Transverse colon (tissue), 4 donors: ENCODE data around the gene ATAD1. TPM values are rescaled to one million over a fixed set of nuclear protein-coding genes. Genes with fewer than 3 reads are reported as not detected.
"Not testable (repeated sequence)": the region's sequence is repeated elsewhere in the genome, so short reads cannot be mapped to it uniquely, and the experiment has no call there.

ENCODE experiments used
- DNase-seq: peaks from one replicate; pipeline ENCODE4 v3.0.0-alpha.2; 2019
- H3K27ac ChIP-seq, 4 donors: fragments of 200-600 bp; sonication (generic); 2 replicates each; pipeline ENCODE4 v1.5.1; 2016 to 2018; ENCODE audit warnings: inconsistent platforms in 4 of 4
- H3K27me3 ChIP-seq: fragments of 200-600 bp; sonication (generic); 2 replicates; pipeline ENCODE4 v1.5.1; 2017; ENCODE audit warnings: inconsistent platforms
- H3K36me3 ChIP-seq, 4 donors: fragments of 200-600 bp; sonication (generic); 2 replicates each; pipeline ENCODE4 v1.5.1; 2017 to 2019; ENCODE audit warnings: inconsistent platforms in 4 of 4
- H3K4me1 ChIP-seq, 4 donors: fragments of 200-600 bp; sonication (generic); 2 replicates each; pipeline ENCODE4 v1.5.1; 2017 to 2020; ENCODE audit warnings: inconsistent platforms in 4 of 4
- H3K4me3 ChIP-seq, 4 donors: fragments of 200-600 bp; sonication (generic); 1 replicate in 1 of 4; 2 replicates in 3 of 4; pipeline versions ENCODE4 v1.5.1 to v1.6.1; 2017 to 2019; ENCODE audit warnings: inconsistent platforms in 4 of 4
- H3K9me3 ChIP-seq, 2 donors: fragments of 200-600 bp; sonication (generic); 2 replicates each; pipeline ENCODE4 v1.5.1; 2017 to 2019; ENCODE audit warnings: inconsistent platforms in 2 of 2
- EP300 ChIP-seq: sonication (generic); formaldehyde crosslinking; IDR thresholded peaks from one replicate; pipeline ENCODE4 v1.6.1; 2017; ENCODE audit warnings: antibody characterized with exemption, low read depth
- POLR2A ChIP-seq: fragments of 450-650 bp; IDR thresholded peaks from one replicate; pipeline ENCODE4 v1.6.1; 2016; ENCODE audit warnings: antibody characterized with exemption, mild to moderate bottlenecking, moderate library complexity
- POLR2AphosphoS5 ChIP-seq, 3 donors: sonication (generic); formaldehyde crosslinking; IDR thresholded peaks; one replicate each; pipeline ENCODE4 v1.6.1; 2016; ENCODE audit warnings: antibody characterized with exemption in 3 of 3
- WGBS, 2 donors: methylation state at CpG; one replicate each; pipeline ENCODE4 v1.1.5; 2018; ENCODE audit warnings: low coverage in 1 of 2; 5-methylcytosine and 5-hydroxymethylcytosine counted together
- in situ Hi-C, 4 donors: fragments of 200-750 bp; cut with MboI; loops; one replicate each; pipeline versions ENCODE4 v1.15.0 to v1.15.1; 2017; ENCODE audit warnings: low sequenced_read_pairs in 3 of 4, low pct_ligation_motif_present in 1 of 4, low pct_unique_long_range_greater_than_20kb in 1 of 4
- intact Hi-C: fragments of 100-400 bp; cut with DNase I; formaldehyde crosslinking; loops from one replicate; pipeline ENCODE4 v1.15.1; 2023; ENCODE audit warnings: low total_unique reads
- total RNA-seq, 4 donors: library from RNA; depleted of rRNA; stranded (reverse); fragments of >200 nt; gene quantifications; one replicate each; pipeline ENCODE4 v1.1.0, GENCODE V29; 2016
- TF ChIP-seq, protein P1 (sequence below), 5 experiments: fragments of 200-600 bp in 3 of 5; fragments of 450-650 bp in 2 of 5; sonication (generic) in 3 of 5; IDR thresholded peaks; 1 replicate in 2 of 5; 2 replicates in 3 of 5; pipeline ENCODE4 v1.5.1; 2016 to 2017; ENCODE audit warnings: antibody characterized with exemption in 5 of 5, inconsistent platforms in 3 of 5, mild to moderate bottlenecking in 2 of 5, moderate library complexity in 1 of 5

Gene ATAD1
- total RNA-seq, 4 donors from 2014 or later, result 8.6 to 43.5 (median 35.8) TPM

- H3K27ac ChIP-seq, result no peak overlapping the region
- in situ Hi-C loops (loop anchor here (25.0 kb wide), 1 partner anchor 210 kb away; no protein-coding TSS in a partner anchor), intact Hi-C loops (loop anchor here (10.0 kb wide), 1 partner anchor 92 kb away; the partner anchor contains the start of gene PAPSS2)
- no peaks in the 10 kb centered on the region for H3K27me3 ChIP-seq
- DNase-seq, result no peak
- TF ChIP-seq EP300, result no peak
- TF ChIP-seq POLR2A, result no peak
- no peak for TF ChIP-seq POLR2AphosphoS5 (IDR thresholded peaks at IDR 0.05)
- TF ChIP-seq, protein P1, sequence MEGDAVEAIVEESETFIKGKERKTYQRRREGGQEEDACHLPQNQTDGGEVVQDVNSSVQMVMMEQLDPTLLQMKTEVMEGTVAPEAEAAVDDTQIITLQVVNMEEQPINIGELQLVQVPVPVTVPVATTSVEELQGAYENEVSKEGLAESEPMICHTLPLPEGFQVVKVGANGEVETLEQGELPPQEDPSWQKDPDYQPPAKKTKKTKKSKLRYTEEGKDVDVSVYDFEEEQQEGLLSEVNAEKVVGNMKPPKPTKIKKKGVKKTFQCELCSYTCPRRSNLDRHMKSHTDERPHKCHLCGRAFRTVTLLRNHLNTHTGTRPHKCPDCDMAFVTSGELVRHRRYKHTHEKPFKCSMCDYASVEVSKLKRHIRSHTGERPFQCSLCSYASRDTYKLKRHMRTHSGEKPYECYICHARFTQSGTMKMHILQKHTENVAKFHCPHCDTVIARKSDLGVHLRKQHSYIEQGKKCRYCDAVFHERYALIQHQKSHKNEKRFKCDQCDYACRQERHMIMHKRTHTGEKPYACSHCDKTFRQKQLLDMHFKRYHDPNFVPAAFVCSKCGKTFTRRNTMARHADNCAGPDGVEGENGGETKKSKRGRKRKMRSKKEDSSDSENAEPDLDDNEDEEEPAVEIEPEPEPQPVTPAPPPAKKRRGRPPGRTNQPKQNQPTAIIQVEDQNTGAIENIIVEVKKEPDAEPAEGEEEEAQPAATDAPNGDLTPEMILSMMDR (IDR thresholded peaks at IDR 0.05), result no peak
- H3K4me3 ChIP-seq, result no peak overlapping the region
- no peaks in the 10 kb centered on the region for H3K9me3 ChIP-seq
- 49% methylated on average over 4 of the region's 4 CpGs; no CpG with 5 or more reads in 1 of the 2 donors for WGBS, 2 donors
- no peaks in the 10 kb centered on the region for H3K36me3 ChIP-seq
- no peaks in the 10 kb centered on the region for H3K4me1 ChIP-seq
These were observed 71.1 kb downstream of the ATAD1 start for GRCh38 chr10:87746911-87747310.

DNA sequence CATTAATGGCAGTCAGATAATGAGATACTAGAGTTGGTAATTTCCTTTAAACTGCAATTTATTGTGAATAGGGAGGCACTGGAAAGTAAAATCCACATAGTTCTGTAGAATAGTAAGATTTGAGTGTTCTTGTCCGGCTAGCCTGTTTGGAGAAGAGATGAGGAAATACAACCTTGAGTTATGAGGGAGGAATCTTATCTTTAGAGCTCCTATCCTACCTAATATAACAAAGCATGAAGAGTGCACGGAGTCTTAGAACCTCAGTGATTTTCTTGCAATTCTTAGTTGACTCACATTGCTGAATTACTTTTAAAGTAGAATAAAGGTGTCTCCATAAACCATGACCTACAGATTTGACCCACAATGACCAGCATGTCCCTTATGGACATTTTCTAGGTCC is 73.4 kb downstream of the ATAD1 start:
- intact Hi-C loops, result loop anchor here (10.0 kb wide), 1 partner anchor 90 kb away; the partner anchor contains the start of gene PAPSS2
- TF ChIP-seq POLR2AphosphoS5 (IDR thresholded peaks at IDR 0.05) (no peak), POLR2A (no peak), EP300 (no peak)
- TF ChIP-seq, protein P1 (IDR thresholded peaks at IDR 0.05), result no peak
- in situ Hi-C loops, result loop anchor here (25.0 kb wide), 1 partner anchor 207 kb away; no protein-coding TSS in a partner anchor

DNA sequence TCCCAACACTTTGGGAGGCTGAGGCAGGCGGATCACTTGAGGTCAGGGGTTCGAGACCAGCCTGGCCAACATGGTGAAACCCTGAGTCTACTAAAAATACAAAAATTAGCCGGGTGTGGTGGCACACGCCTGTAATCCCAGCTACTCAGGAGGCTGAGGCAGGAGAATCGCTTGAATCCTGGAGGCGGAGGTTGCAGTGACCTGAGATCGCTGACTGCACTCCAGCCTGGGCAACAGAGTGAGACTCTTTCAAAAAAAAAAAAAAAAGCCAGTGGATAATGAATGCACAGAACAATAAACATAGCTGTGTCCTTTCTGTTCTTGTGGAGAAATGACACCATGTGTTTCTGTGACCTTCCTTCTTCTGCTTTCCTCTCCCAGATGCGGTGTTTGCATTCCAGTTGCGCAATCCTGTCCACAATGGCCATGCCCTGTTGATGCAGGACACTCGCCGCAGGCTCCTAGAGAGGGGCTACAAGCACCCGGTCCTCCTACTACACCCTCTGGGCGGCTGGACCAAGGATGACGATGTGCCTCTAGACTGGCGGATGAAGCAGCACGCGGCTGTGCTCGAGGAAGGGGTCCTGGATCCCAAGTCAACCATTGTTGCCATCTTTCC is 74.9 kb downstream of the ATAD1 start:
- H3K27ac ChIP-seq, H3K9me3 ChIP-seq, H3K4me1 ChIP-seq, H3K27me3 ChIP-seq, H3K36me3 ChIP-seq, H3K4me3 ChIP-seq: not testable (repeated sequence)
- intact Hi-C loops, result loop anchor here (10.0 kb wide), 1 partner anchor 88 kb away; the partner anchor contains the start of gene PAPSS2
- in situ Hi-C loops, result loop anchor here (25.0 kb wide), 1 partner anchor 206 kb away; no protein-coding TSS in a partner anchor
- WGBS, 2 donors, result 92% methylated on average over 17 of the region's 18 CpGs; no CpG with 5 or more reads in 1 of the 2 donors
- peak; percentile 14 for DNase-seq

More for the DNA sequence above, 73.4 kb downstream of the ATAD1 start:
- no peak overlapping the region for H3K4me3 ChIP-seq
- H3K9me3 ChIP-seq, result no peaks in the 10 kb centered on the region
- WGBS, 2 donors, result 93% methylated on average over 2 of the region's 2 CpGs; no CpG with 5 or more reads in 1 of the 2 donors
- H3K27ac ChIP-seq, result no peak overlapping the region
- no peaks in the 10 kb centered on the region for H3K4me1 ChIP-seq
- no peaks in the 10 kb centered on the region for H3K36me3 ChIP-seq
- no peaks in the 10 kb centered on the region for H3K27me3 ChIP-seq
- DNase-seq, result no peak

- no peak overlapping the region for H3K27ac ChIP-seq
- no peaks in the 10 kb centered on the region for H3K27me3 ChIP-seq
- in situ Hi-C loops (loop anchor here (25.0 kb wide), 1 partner anchor 203 kb away; no protein-coding TSS in a partner anchor), intact Hi-C loops (loop anchor here (10.0 kb wide), 1 partner anchor 85 kb away; the partner anchor contains the start of gene PAPSS2)
- TF ChIP-seq EP300 (no peak), POLR2AphosphoS5 (IDR thresholded peaks at IDR 0.05) (peak in 2 of 3 donors; percentile 24 to 66)
- no peaks in the 10 kb centered on the region for H3K36me3 ChIP-seq
- H3K4me1 ChIP-seq, result no peaks in the 10 kb centered on the region
- H3K9me3 ChIP-seq, result no peaks in the 10 kb centered on the region
- DNase-seq, result no peak
- no peak overlapping the region for H3K4me3 ChIP-seq
These were observed 77.8 kb downstream of the ATAD1 start for GRCh38 chr10:87740254-87740655.

DNA sequence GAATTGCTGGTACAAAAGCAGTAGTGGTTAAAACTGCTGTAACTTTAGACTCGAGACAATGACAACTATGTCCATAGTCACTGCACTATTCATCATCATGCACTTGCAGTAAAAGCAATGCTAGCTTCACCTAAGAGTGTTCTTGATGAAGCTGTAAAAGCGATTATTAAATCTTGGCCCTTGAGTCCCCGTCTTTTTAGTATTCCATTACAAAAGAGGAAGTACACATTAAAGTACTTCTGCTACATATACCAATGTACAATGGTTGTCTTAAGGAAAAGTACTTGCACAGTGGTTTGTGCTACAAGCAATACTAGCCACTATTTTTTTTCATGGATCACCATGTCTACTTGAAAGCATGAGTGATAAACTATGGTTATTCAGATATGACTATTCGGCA is 78.3 kb downstream of the ATAD1 start:
- TF ChIP-seq POLR2AphosphoS5 (IDR thresholded peaks at IDR 0.05), result no peak
- Histone ChIP-seq H3K36me3 (no peaks in the 10 kb centered on the region), H3K9me3 (no peaks in the 10 kb centered on the region), H3K4me1 (peaks cover 0 to 4% (median 0%) of the 10 kb centered on the region in 4 donors), H3K27me3 (no peaks in the 10 kb centered on the region), H3K4me3 (no peak overlapping the region), H3K27ac (no peak overlapping the region)
- intact Hi-C loops, result loop anchor here (10.0 kb wide), 1 partner anchor 85 kb away; the partner anchor contains the start of gene PAPSS2
- in situ Hi-C loops, result loop anchor here (25.0 kb wide), 1 partner anchor 202 kb away; no protein-coding TSS in a partner anchor
- no peak for DNase-seq
- WGBS, 2 donors, result 87 to 91% methylated on average over 4 of the region's 4 CpGs

DNA sequence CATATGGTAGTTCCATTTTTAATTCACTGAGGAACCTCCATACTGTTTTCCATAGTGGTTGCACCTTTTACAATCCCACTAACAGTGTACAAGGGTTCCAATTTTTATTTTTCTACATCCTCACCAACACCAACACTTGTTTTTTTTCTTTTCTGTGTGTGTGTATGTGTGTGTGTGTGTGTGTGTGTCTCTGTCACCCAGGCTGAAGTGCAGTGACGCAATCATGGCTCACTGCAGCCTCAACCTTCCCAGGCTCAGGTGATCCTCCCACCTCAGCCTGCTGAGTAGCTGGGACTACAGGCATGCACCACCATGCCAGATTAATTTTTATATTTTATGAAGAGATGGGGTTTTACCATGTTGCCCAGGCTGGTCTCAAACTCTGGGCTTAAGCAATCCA is 79.8 kb downstream of the ATAD1 start:
- intact Hi-C loops, H3K9me3 ChIP-seq, DNase-seq, H3K27me3 ChIP-seq, H3K4me3 ChIP-seq, H3K4me1 ChIP-seq, H3K27ac ChIP-seq, H3K36me3 ChIP-seq: not testable (repeated sequence)
- 96 to 100% methylated on average over 1 of the region's 1 CpG for WGBS, 2 donors
- in situ Hi-C loops, result loop anchor here (25.0 kb wide), 1 partner anchor 201 kb away; no protein-coding TSS in a partner anchor
